ENCODE data around the gene PCBP4. TPM values are rescaled to one million over a fixed set of nuclear protein-coding genes. Genes with fewer than 3 reads are reported as not detected.

The PCBP4 gene
- polyA plus RNA-seq, 2 donors = 11.7 to 18.7 TPM

DNA sequence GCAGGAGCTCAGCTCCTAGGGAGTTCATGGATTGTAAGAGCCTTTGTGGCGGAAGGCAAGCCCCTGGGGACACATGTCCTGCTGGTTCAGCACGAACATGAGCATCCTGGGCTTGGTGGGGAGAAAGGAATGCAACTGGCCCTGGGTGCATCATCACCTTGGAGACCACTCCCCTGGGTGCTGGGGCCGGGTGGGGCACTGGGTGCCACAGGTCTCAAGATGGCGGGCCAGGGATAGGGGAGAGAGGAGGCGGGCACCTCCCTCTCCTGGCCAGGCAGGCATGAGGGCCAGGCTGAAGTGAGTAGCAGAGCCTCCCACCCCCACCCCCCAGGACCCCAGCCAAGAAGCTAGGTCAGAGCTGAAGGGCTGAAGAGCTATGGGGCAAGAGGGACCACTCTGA, 768 bp downstream of the PCBP4 start:
- H3K4me1 ChIP-seq (ENCODE audit: control insufficient read depth in 2 of 2, insufficient read depth in 2 of 2, low read length in 1 of 2) = peaks cover 5 to 15% of the 10 kb centered on the region in 2 donors
- H3K9me3 ChIP-seq (ENCODE audit: control insufficient read depth in 2 of 2, insufficient read depth in 1 of 2, low read depth in 1 of 2, low read length in 1 of 2) = no peaks in the 10 kb centered on the region
- H3K36me3 ChIP-seq (ENCODE audit: control insufficient read depth in 2 of 2, insufficient read depth in 2 of 2, low read length in 1 of 2) = no peaks in the 10 kb centered on the region
- 58 to 61% methylated on average over 3 to 5 of the region's 5 CpGs for WGBS, 2 donors
- H3K4me3 ChIP-seq (ENCODE audit: low read depth in 1 of 2, low read length in 2 of 2) = peak overlapping the region; percentile 64 to 77
- no peaks in the 10 kb centered on the region for H3K27me3 ChIP-seq (ENCODE audit: control insufficient read depth in 1 of 2, insufficient read depth in 2 of 2, low read length in 2 of 2)
- H3K27ac ChIP-seq (ENCODE audit: low read depth in 2 of 2, low read length in 1 of 2) = peak overlapping the region in 1 of 2 donors; percentile 84

DNA sequence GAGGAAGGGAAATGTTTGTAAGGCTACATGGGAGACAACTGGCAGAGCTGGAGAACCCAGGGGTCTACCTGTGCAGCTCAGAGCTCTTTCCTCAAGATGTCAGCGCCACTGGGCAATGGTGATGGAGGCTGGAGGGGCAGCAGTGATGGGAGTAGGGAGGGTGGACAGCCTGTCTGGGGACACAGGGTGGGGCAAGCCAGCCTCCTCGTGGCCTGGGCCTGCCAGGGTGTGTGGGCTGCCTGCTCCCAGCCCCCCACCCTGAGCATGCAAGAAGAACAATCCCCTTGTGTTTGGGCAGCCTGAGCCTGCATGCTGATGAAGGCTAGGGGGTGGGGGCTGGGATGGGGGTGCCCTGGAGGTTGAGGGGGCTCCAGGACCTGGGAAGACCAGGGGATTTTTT, 1.2 kb downstream of the PCBP4 start:
- Histone ChIP-seq H3K27ac (ENCODE audit: low read depth in 2 of 2, low read length in 1 of 2) (no peak overlapping the region), H3K36me3 (ENCODE audit: control insufficient read depth in 2 of 2, insufficient read depth in 2 of 2, low read length in 1 of 2) (no peaks in the 10 kb centered on the region), H3K9me3 (ENCODE audit: control insufficient read depth in 2 of 2, insufficient read depth in 1 of 2, low read depth in 1 of 2, low read length in 1 of 2) (no peaks in the 10 kb centered on the region), H3K4me1 (ENCODE audit: control insufficient read depth in 2 of 2, insufficient read depth in 2 of 2, low read length in 1 of 2) (peaks cover 5 to 15% of the 10 kb centered on the region in 2 donors), H3K4me3 (ENCODE audit: low read depth in 1 of 2, low read length in 2 of 2) (no peak overlapping the region), H3K27me3 (ENCODE audit: control insufficient read depth in 1 of 2, insufficient read depth in 2 of 2, low read length in 2 of 2) (no peaks in the 10 kb centered on the region)
- 68 to 70% methylated on average over 2 of the region's 2 CpGs for WGBS, 2 donors

DNA sequence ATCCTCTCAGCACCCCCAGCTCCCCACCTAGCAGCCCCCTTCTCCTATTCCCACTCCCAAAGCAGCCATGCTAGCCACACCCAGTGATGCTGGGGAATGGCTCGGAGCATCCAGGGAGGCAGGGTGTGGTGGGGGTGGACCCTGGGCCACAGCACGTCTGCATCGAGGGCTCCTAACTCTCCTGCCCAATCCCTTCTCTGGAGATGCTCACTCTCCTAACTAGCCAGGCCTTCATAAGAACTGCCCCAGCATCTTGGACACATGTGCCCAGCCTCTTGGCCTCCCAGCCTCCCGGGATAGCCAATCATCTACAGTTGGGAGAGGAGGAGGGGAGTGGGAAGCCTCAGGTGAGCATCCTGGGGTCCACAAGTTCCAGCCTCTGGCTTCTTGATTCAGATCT, 2.7 kb downstream of the PCBP4 start:
- no peak overlapping the region for H3K27ac ChIP-seq (ENCODE audit: low read depth in 2 of 2, low read length in 1 of 2)
- no peak overlapping the region for H3K4me3 ChIP-seq (ENCODE audit: low read depth in 1 of 2, low read length in 2 of 2)
- peaks cover 2 to 10% of the 10 kb centered on the region in 2 donors for H3K36me3 ChIP-seq (ENCODE audit: control insufficient read depth in 2 of 2, insufficient read depth in 2 of 2, low read length in 1 of 2)
- no peaks in the 10 kb centered on the region for H3K27me3 ChIP-seq (ENCODE audit: control insufficient read depth in 1 of 2, insufficient read depth in 2 of 2, low read length in 2 of 2)
- 75 to 84% methylated on average over 4 of the region's 4 CpGs for WGBS, 2 donors
- peaks cover 5 to 12% of the 10 kb centered on the region in 2 donors for H3K4me1 ChIP-seq (ENCODE audit: control insufficient read depth in 2 of 2, insufficient read depth in 2 of 2, low read length in 1 of 2)
- H3K9me3 ChIP-seq (ENCODE audit: control insufficient read depth in 2 of 2, insufficient read depth in 1 of 2, low read depth in 1 of 2, low read length in 1 of 2) = no peaks in the 10 kb centered on the region

DNA sequence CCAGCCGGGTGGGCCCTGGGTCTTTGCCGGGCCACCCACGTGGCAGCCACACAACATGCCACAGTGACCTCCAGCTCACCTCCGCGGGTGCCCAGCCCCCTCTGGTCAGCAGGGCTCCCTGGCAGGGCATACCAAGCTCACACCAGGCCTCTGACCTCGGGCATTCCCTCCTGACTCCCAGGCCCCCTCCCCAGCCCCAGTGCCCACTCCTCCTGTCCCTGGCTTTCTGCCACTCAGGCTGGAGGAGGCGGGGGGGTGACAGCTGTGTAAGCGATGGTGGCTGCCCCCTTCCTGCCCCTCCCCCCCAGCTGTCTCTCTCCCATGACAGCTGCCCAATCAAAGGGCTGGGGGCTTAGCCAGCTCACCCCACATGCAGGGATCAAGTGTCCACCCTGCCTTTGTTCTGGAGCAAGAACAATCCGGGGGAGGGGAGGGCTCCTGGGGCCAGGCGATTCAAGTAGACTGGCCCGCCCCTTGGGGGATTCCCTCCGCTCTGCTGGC, 3.3 kb downstream of the PCBP4 start:
- WGBS, 2 donors = 69 to 76% methylated on average over 12 of the region's 12 CpGs
- H3K27ac ChIP-seq (ENCODE audit: low read depth in 2 of 2, low read length in 1 of 2) = no peak overlapping the region
- peaks cover 2 to 10% of the 10 kb centered on the region in 2 donors for H3K36me3 ChIP-seq (ENCODE audit: control insufficient read depth in 2 of 2, insufficient read depth in 2 of 2, low read length in 1 of 2)
- H3K4me3 ChIP-seq (ENCODE audit: low read depth in 1 of 2, low read length in 2 of 2) = no peak overlapping the region
- no peaks in the 10 kb centered on the region for H3K27me3 ChIP-seq (ENCODE audit: control insufficient read depth in 1 of 2, insufficient read depth in 2 of 2, low read length in 2 of 2)
- no peaks in the 10 kb centered on the region for H3K9me3 ChIP-seq (ENCODE audit: control insufficient read depth in 2 of 2, insufficient read depth in 1 of 2, low read depth in 1 of 2, low read length in 1 of 2)
- peaks cover 5 to 9% of the 10 kb centered on the region in 2 donors for H3K4me1 ChIP-seq (ENCODE audit: control insufficient read depth in 2 of 2, insufficient read depth in 2 of 2, low read length in 1 of 2)

DNA sequence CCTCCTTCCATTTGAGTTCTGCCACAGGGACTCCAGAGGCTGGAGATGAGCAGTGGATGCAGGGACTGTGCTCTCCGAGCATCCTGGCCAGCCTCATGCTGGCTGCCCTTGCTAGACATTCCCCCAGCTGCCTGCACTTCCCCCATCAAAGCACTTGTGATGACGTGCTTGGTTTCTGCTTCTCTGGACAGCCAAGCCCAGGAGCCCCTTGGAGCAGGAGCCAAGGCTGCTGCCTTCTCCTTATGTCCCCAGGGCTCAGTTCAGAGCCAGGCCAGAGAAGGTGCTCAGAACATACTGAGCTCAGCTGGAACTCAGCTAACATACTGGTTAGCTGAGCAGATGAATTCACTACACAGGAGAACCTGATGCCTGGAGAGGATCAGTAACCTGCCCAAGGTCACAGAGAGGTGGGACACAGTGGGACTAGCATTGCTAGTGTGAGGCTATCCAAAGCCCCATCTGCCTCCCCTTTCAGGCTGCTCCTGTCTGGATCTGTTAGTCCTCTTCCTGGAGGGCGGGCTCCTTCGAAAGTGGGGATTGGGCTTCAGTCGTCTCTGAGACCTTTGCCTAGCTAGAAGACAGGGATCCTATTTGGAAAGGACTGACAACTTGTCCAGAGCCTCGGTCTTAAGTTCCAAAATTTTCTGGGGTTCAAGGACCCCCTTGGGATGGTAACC, 4.3 kb downstream of the PCBP4 start:
- peaks cover 2 to 13% of the 10 kb centered on the region in 2 donors for H3K36me3 ChIP-seq (ENCODE audit: control insufficient read depth in 2 of 2, insufficient read depth in 2 of 2, low read length in 1 of 2)
- no peak overlapping the region for H3K4me3 ChIP-seq (ENCODE audit: low read depth in 1 of 2, low read length in 2 of 2)
- no peak overlapping the region for H3K27ac ChIP-seq (ENCODE audit: low read depth in 2 of 2, low read length in 1 of 2)
- H3K27me3 ChIP-seq (ENCODE audit: control insufficient read depth in 1 of 2, insufficient read depth in 2 of 2, low read length in 2 of 2) = no peaks in the 10 kb centered on the region
- no peaks in the 10 kb centered on the region for H3K9me3 ChIP-seq (ENCODE audit: control insufficient read depth in 2 of 2, insufficient read depth in 1 of 2, low read depth in 1 of 2, low read length in 1 of 2)
- WGBS, 2 donors = 73 to 75% methylated on average over 6 of the region's 6 CpGs
- peaks cover 5 to 9% of the 10 kb centered on the region in 2 donors for H3K4me1 ChIP-seq (ENCODE audit: control insufficient read depth in 2 of 2, insufficient read depth in 2 of 2, low read length in 1 of 2)

DNA sequence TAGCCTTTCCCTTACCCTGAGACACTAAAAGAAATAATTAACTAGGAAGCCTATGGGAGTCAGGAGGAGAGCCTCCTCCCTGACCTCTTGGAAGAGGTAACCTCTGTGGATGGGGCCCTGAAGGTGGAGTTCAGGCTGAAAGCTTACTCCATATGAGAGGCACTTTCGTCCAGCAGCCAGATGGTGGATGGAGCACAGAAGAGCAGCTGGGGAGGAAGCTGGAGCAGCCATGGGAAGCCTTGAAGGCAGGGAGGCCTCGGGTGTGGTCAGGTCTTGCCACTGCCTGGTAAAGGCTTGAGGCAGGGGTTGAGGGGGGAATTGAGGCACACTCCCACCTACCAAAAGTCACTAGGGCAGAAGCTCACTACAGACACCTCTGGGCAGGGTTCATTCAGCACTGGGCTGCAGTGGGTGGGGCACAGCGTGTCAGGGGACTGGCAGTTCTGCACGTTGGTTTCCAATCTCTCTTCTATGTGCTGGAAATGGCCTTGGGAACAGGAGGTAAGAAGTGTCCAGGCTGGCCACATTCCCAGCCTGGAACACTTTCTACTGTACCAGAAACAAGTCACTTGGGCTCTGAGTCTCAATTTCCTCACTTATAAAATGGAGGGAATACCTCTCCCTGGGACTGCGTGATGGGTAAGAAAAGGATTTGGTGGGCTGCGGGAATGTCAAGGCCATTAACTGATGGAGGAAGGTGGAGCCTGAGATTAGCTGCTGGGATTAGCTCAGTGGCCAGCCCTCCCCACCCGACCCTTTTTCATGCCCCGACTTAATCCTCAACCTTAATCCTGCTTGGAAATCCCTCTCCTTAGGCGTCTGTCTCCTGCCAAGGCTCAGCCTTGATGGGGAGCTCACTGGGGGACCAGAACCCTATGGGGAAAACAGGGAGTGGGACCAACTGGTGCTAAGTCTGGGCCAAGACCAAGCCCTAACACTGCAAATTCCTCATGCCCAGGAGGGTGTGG, 5.4 kb downstream of the PCBP4 start:
- Histone ChIP-seq H3K4me3 (ENCODE audit: low read depth in 1 of 2, low read length in 2 of 2) (no peak overlapping the region), H3K27me3 (ENCODE audit: control insufficient read depth in 1 of 2, insufficient read depth in 2 of 2, low read length in 2 of 2) (no peaks in the 10 kb centered on the region), H3K4me1 (ENCODE audit: control insufficient read depth in 2 of 2, insufficient read depth in 2 of 2, low read length in 1 of 2) (peaks cover 5 to 6% of the 10 kb centered on the region in 2 donors), H3K27ac (ENCODE audit: low read depth in 2 of 2, low read length in 1 of 2) (no peak overlapping the region), H3K9me3 (ENCODE audit: control insufficient read depth in 2 of 2, insufficient read depth in 1 of 2, low read depth in 1 of 2, low read length in 1 of 2) (no peaks in the 10 kb centered on the region), H3K36me3 (ENCODE audit: control insufficient read depth in 2 of 2, insufficient read depth in 2 of 2, low read length in 1 of 2) (peaks cover 2 to 13% of the 10 kb centered on the region in 2 donors)
- 49 to 54% methylated on average over 9 of the region's 9 CpGs for WGBS, 2 donors

DNA sequence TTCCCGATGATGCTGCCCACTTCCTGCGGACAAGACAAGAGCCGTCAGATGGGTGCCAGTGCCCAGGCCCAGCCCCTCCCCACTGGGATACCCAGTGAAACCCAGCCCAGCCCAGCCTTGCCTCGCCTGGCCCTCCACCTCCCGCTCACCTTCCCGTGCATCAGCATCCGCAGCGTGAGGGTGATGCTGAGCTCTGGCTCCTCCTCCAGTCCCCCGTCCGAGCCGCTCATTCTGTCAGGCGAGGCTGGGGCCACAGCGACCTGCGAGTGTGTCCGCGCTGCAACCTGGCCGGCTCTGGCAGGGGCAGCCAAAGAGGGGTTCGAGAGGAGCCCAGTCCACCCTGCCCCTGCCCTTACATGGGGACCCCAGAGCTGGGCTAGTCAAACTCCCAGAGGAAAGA, 6.2 kb downstream of the PCBP4 start:
- H3K27me3 ChIP-seq (ENCODE audit: control insufficient read depth in 1 of 2, insufficient read depth in 2 of 2, low read length in 2 of 2) = no peaks in the 10 kb centered on the region
- peaks cover 3 to 11% of the 10 kb centered on the region in 2 donors for H3K4me1 ChIP-seq (ENCODE audit: control insufficient read depth in 2 of 2, insufficient read depth in 2 of 2, low read length in 1 of 2)
- no peak overlapping the region for H3K27ac ChIP-seq (ENCODE audit: low read depth in 2 of 2, low read length in 1 of 2)
- H3K4me3 ChIP-seq (ENCODE audit: low read depth in 1 of 2, low read length in 2 of 2) = no peak overlapping the region
- peaks cover 2 to 13% of the 10 kb centered on the region in 2 donors for H3K36me3 ChIP-seq (ENCODE audit: control insufficient read depth in 2 of 2, insufficient read depth in 2 of 2, low read length in 1 of 2)
- H3K9me3 ChIP-seq (ENCODE audit: control insufficient read depth in 2 of 2, insufficient read depth in 1 of 2, low read depth in 1 of 2, low read length in 1 of 2) = no peaks in the 10 kb centered on the region
- 92 to 95% methylated on average over 18 of the region's 18 CpGs for WGBS, 2 donors

DNA sequence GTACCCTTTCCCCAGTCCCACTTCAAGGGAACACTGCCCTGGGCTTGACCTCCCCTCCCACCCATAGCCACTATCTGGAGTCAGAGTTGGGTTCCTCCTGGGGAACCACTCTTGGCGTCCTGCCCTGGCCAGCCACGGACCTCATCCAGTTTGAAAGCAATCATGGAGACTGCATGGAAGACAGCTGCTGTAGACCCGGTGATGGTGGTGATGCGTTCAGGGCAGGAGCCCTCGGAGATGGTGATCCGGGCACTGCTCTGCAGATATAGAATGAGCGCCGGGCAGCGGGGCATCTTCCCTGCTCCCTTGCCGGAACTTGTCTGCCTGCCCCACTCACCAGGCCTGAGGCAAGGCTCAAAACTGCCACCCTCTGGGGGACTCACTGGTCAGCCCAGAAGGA, 6.9 kb downstream of the PCBP4 start:
- H3K4me3 ChIP-seq (ENCODE audit: low read depth in 1 of 2, low read length in 2 of 2) = no peak overlapping the region
- H3K36me3 ChIP-seq (ENCODE audit: control insufficient read depth in 2 of 2, insufficient read depth in 2 of 2, low read length in 1 of 2) = peaks cover 2 to 13% of the 10 kb centered on the region in 2 donors
- peaks cover 8 to 16% of the 10 kb centered on the region in 2 donors for H3K4me1 ChIP-seq (ENCODE audit: control insufficient read depth in 2 of 2, insufficient read depth in 2 of 2, low read length in 1 of 2)
- 87 to 91% methylated on average over 10 of the region's 10 CpGs for WGBS, 2 donors
- no peak overlapping the region for H3K27ac ChIP-seq (ENCODE audit: low read depth in 2 of 2, low read length in 1 of 2)
- H3K27me3 ChIP-seq (ENCODE audit: control insufficient read depth in 1 of 2, insufficient read depth in 2 of 2, low read length in 2 of 2) = peaks cover 0 to 2% of the 10 kb centered on the region in 2 donors
- no peaks in the 10 kb centered on the region for H3K9me3 ChIP-seq (ENCODE audit: control insufficient read depth in 2 of 2, insufficient read depth in 1 of 2, low read depth in 1 of 2, low read length in 1 of 2)

DNA sequence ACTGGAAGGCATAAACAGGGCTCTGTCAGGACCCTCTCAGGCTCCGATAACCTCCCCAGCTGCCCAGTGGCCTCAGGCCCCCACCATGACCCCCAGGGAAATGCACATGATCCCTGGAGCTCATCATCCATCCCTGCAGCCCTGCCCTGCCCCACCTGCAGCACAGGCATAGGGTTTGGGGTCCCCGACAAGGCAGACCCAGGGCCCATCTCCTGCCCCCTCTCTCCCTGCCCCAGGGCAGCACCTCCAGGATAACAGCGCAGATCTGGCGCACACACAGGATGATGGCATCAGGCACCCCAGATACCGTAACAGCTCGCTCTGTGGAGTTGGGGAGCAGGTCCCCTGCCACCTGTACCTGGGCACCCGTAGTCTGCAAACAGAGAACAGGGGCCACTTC, 7.6 kb downstream of the PCBP4 start:
- WGBS, 2 donors = 94 to 96% methylated on average over 7 of the region's 7 CpGs
- Histone ChIP-seq H3K27ac (ENCODE audit: low read depth in 2 of 2, low read length in 1 of 2) (no peak overlapping the region), H3K27me3 (ENCODE audit: control insufficient read depth in 1 of 2, insufficient read depth in 2 of 2, low read length in 2 of 2) (peaks cover 0 to 3% of the 10 kb centered on the region in 2 donors), H3K4me3 (ENCODE audit: low read depth in 1 of 2, low read length in 2 of 2) (no peak overlapping the region), H3K9me3 (ENCODE audit: control insufficient read depth in 2 of 2, insufficient read depth in 1 of 2, low read depth in 1 of 2, low read length in 1 of 2) (no peaks in the 10 kb centered on the region), H3K4me1 (ENCODE audit: control insufficient read depth in 2 of 2, insufficient read depth in 2 of 2, low read length in 1 of 2) (peaks cover 11 to 20% of the 10 kb centered on the region in 2 donors), H3K36me3 (ENCODE audit: control insufficient read depth in 2 of 2, insufficient read depth in 2 of 2, low read length in 1 of 2) (peaks cover 2 to 13% of the 10 kb centered on the region in 2 donors)
